ENCODE data around the gene TMEM100.

TMEM100 gene

GRCh38 chr17:55722742-55723487, at the start of gene TMEM100:
Gene TMEM100 (minus strand): TSS chr17:55722864. CDS start chr17:55721070, 1,794 bp downstream.
- no peak for DNase-seq (ENCODE audit: low read depth in 2 of 3, low spot score in 2 of 3)

- no peak for DNase-seq (ENCODE audit: low read depth in 2 of 3, low spot score in 2 of 3)
Measured at GRCh38 chr17:55772086-55772485, 49.4 kb upstream of the TMEM100 start.

DNA sequence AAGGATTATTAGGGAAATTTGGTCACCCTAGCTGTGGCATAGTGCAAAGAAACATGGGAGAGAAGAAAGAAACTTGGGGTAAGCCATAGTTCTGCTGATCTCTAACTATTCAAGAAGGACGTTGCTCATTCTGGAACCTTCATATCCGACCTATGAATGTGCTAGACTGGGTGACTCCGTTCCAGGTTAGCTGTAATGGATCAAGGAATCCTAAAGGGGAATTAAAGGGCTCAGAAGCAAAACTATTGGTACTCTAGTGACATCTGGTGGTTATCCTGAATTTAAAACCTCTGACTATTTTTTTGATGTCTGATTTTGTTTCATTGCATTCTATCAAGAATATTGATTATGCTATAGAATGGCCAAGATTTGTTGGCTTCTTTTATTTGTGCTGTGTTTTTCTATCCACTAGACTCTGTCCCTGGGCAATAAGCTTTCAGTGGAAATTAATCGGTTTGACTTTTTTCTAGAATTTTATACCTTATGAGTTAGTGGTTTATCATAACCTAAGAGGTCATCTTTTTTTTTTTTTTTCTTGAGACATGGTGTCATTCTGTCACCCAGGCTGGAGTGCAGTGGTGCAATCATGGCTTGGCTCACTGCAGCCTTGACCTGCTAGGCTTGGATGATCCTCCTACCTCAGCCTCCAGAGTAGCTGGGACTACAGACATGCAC, 47.7 kb upstream of the TMEM100 start:
- DNase-seq (ENCODE audit: low read depth in 2 of 3, low spot score in 2 of 3): no peak

- no peak for DNase-seq (ENCODE audit: low read depth in 2 of 3, low spot score in 2 of 3)
Measured at GRCh38 chr17:55769625-55770000, 46.9 kb upstream of the TMEM100 start.

GRCh38 chr17:55768936-55769624, 46.4 kb upstream of the TMEM100 start:
- DNase-seq (ENCODE audit: low read depth in 2 of 3, low spot score in 2 of 3): no peak

- DNase-seq (ENCODE audit: low read depth in 2 of 3, low spot score in 2 of 3): no peak
Measured at GRCh38 chr17:55765472-55765871, 42.8 kb upstream of the TMEM100 start.

DNA sequence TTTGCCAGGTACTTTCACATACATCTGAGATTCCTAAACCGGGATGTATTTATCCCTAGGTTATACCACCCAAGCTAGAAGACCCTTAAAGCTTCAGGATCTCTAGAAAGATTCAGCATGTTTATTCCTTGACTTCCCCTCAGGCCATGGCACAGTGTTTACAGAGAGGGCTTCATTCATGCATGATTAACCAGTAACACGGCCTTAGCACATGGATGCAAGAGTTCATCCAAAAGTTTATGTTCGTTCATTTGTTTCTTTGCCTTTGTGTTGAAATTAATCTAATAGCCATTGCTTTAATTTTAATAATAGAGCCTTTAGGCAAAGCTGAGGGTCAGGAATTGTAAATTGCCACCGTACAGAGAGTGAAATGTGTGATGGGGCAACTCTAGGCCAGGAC, 41.9 kb upstream of the TMEM100 start:
- no peak for DNase-seq (ENCODE audit: low read depth in 2 of 3, low spot score in 2 of 3)

DNA sequence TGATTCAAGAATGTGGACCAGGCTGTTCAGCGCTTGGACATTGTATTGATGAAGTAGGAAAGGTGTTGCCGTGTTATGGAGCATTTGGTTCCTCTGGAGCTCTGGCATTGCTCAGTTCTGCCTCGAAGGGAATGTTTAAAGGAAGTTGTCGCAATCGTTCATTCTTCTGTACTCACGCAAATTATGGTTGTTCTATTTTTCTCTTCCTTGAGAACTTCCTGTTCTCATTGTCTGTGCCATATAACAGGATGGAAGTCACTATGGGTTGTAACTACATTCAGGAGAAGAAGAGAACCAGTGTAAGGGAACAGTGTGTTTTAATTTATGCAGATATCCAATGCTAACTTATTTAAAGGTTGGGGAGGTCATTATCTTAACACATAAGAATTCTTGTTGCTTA, 41.2 kb upstream of the TMEM100 start:
- no peak for DNase-seq (ENCODE audit: low read depth in 2 of 3, low spot score in 2 of 3)

DNA sequence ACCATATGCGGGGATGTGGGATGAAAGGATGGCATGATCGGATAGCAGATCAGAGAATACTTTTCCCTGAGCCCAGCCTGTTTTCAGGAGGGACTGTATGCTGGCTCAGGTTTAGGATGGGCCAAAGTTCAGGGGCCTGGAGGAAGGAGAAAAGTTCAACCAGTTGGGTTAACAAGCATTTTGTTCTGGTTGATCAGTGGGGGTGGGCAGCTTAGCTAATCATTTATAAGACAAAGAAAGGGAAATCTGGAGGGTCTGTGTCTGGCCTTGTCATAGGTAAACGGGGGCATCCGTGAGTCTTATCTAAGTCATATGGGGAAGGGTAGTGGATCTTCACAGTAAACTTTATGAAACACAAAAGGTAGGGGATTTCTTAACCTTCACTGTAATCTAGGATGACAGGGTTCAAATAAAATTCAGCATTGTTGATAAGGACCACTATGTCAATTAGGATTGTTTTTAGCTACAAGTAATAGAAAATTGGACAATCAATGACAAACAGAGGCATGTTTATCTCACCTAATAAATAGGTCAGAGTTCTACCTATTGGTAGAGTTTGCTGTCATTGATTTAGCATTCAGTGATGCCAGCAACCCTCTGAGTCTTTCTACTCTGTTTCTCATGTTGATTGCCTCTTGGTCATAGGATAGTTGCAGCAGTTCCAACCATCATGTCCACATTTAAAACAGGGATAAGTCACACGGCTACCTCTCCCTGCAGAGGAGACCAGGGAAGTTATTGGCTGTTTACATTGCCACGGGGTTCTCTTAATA, 39.6 kb upstream of the TMEM100 start:
- no peak for DNase-seq (ENCODE audit: low read depth in 2 of 3, low spot score in 2 of 3)

GRCh38 chr17:55760643-55761355, 38.1 kb upstream of the TMEM100 start:
- DNase-seq (ENCODE audit: low read depth in 2 of 3, low spot score in 2 of 3): no peak

GRCh38 chr17:55758171-55758570, 35.5 kb upstream of the TMEM100 start:
- DNase-seq (ENCODE audit: low read depth in 2 of 3, low spot score in 2 of 3): no peak

GRCh38 chr17:55757659-55758058, 35.0 kb upstream of the TMEM100 start:
- no peak for DNase-seq (ENCODE audit: low read depth in 2 of 3, low spot score in 2 of 3)

DNA sequence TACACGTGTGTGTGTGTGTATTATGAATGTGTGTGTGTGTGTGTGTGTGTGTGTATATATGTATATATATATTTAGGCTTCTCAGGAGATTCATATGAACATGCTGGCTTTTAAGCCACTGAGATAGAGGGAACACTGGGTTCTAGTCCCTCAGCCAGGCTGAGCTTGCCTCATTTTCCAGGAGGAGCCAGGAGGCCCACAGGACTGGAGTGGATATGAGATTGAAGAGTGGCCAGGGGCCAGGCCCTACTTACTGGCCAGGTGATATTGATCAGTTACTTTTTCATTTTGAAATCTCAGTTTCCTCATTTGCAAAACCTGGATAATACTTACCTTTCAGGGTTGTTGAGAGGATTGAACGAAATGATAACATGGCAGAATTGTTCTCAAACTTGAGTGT, 34.0 kb upstream of the TMEM100 start:
- DNase-seq (ENCODE audit: low read depth in 2 of 3, low spot score in 2 of 3): no peak

- DNase-seq (ENCODE audit: low read depth in 2 of 3, low spot score in 2 of 3): no peak
Measured at GRCh38 chr17:55751720-55752250, 29.1 kb upstream of the TMEM100 start.

GRCh38 chr17:55750750-55751657, 28.3 kb upstream of the TMEM100 start, which contains the start of gene PCTP:
Gene PCTP (plus strand): TSS chr17:55751051. CDS start chr17:55751104, 53 bp downstream.
- DNase-seq (ENCODE audit: low read depth in 2 of 3, low spot score in 2 of 3): peak; percentile 70 to 75 (median 74)

GRCh38 chr17:55749985-55750384, 27.3 kb upstream of the TMEM100 start:
- no peak for DNase-seq (ENCODE audit: low read depth in 2 of 3, low spot score in 2 of 3)

DNA sequence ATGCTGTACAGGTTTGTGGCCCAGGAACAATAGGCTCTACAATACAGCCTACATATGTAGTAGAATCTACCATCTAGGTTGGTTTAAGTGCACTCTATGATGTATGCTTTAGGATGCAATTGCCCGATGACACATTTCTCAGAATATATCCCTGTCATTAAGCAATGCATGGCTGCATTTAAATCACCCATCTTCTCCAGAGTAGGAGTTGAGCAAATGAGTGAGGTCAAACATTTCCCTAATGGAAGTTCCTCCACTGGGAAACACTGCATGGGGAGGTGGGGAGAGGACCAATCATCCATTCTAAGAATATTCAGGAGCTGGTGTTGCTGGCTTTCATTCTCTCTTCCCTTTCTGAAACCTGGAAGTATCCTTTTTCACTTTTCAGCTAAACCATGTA, 26.2 kb upstream of the TMEM100 start:
- DNase-seq (ENCODE audit: low read depth in 2 of 3, low spot score in 2 of 3): no peak

DNA sequence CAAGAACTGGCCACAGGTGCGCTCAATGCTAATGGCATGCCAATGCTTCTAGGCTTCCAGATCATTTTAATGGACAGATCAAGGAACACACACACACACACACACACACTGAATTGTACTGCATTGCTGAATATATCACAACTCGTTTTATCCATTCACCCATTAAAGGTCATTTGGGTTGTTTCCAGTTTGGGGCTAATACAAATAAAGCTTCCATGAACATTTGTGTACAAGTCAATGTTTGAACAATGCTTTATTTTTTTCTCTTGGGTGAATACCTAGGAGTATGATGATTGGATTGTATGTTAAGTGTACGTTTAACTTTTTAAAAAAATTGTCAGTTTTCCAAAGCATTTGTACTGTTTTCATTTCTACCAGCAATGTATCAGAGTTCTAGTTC, 24.5 kb upstream of the TMEM100 start:
- DNase-seq (ENCODE audit: low read depth in 2 of 3, low spot score in 2 of 3): no peak

DNA sequence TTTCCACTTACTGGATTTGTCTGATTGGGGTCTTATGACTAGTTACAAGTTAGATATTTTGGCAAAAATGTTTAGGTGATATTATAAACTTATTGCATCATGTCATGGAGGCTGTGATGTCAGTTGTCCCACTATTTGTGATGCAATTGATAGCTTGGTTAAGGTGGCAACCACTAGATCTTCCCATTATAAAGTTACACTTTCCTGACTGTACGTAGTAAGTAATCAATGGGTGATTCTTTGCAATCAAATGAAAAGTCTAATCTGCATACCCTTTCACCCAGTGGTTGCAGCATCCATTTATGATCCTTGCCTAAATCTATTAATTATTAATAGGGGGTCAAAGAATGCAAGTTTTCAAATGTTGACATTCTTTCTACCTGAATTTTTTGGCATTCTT, 23.8 kb upstream of the TMEM100 start:
- no peak for DNase-seq (ENCODE audit: low read depth in 2 of 3, low spot score in 2 of 3)
